ENCODE results near the gene CD276. TPM values are rescaled to one million over a fixed set of nuclear protein-coding genes. Genes with fewer than 3 reads are reported as not detected.

CD276 gene
- total RNA-seq, 1 experiment from 2014 or later: 133 TPM

GRCh38 chr15:73737535-73737934 lies 53.4 kb downstream of the CD276 start:
- Mint-ChIP-seq H3K4me1 (peaks cover 0 to 7% of the 10 kb centered on the region in 2 experiments; a peak in 1 of 4 replicates), H3K4me3 (no peak overlapping the region), H3K9me3 (no peaks in the 10 kb centered on the region), H3K27me3 (ENCODE audit: low read depth) (peaks cover 2% of the 10 kb centered on the region), H3K36me3 (ENCODE audit: insufficient read depth in 1 of 3, low read depth in 3 of 3) (no peaks in the 10 kb centered on the region), H3K27ac (peak overlapping the region in 1 of 3 experiments; percentile 59; a peak in 1 of 7 replicates)
- Histone ChIP-seq H3K18ac (ENCODE audit: insufficient read length, low read depth, low read length) (no peak overlapping the region), H3K23me2 (ENCODE audit: insufficient read length, low read depth, low read length, poor library complexity, severe bottlenecking) (no peaks in the 10 kb centered on the region), H2BK12ac (ENCODE audit: insufficient read length, low read depth, low read length) (no peak overlapping the region), H3K4me2 (ENCODE audit: insufficient read depth, insufficient read length, low read length) (no peak overlapping the region), H3K4ac (ENCODE audit: low read depth, low read length) (no peak overlapping the region), H4K5ac (ENCODE audit: insufficient read length, low read depth, low read length) (no peak overlapping the region), H2AFZ (ENCODE audit: low read length) (no peak overlapping the region), H2BK5ac (ENCODE audit: insufficient read length, low read length) (no peak overlapping the region), H2BK20ac (ENCODE audit: low read depth, low read length, poor library complexity, severe bottlenecking) (no peak overlapping the region), H4K91ac (ENCODE audit: insufficient read length, low read depth, low read length) (no peak overlapping the region), H3K9ac (ENCODE audit: extremely low read depth, insufficient read length, low read length) (no peak overlapping the region), H2BK15ac (ENCODE audit: low read depth, low read length) (no peak overlapping the region), H3K79me2 (ENCODE audit: insufficient read depth, low read length) (no peaks in the 10 kb centered on the region), H2AK5ac (ENCODE audit: insufficient read length, low read length) (no peak overlapping the region), H2BK120ac (ENCODE audit: low read depth, low read length, poor library complexity, severe bottlenecking) (no peak overlapping the region), H3K9me3 (ENCODE audit: control insufficient read depth, low read depth, low read length) (no peaks in the 10 kb centered on the region), H3K27ac (ENCODE audit: insufficient read length, low read depth, low read length) (no peak overlapping the region), H4K8ac (replicated peaks; ENCODE audit: insufficient read length, low read depth, low read length) (no peak overlapping the region), H3K23ac (ENCODE audit: insufficient read length, low read depth, low read length) (no peak overlapping the region), H3K14ac (ENCODE audit: insufficient read depth, low read length) (no peak overlapping the region), H3K27me3 (ENCODE audit: insufficient read depth, low read length) (no peaks in the 10 kb centered on the region), H3K79me1 (ENCODE audit: insufficient read depth, low read depth, low read length, poor library complexity, severe bottlenecking) (no peaks in the 10 kb centered on the region), H4K20me1 (ENCODE audit: control insufficient read depth, insufficient read depth, insufficient read length) (no peaks in the 10 kb centered on the region), H3T11ph (ENCODE audit: low read length) (no peak overlapping the region), H3K4me1 (ENCODE audit: insufficient read depth, low read length) (no peaks in the 10 kb centered on the region), H3K56ac (ENCODE audit: insufficient read length, low read depth, low read length) (no peak overlapping the region)
- no peak for DNase-seq
- TF ChIP-seq CTCF (conservative IDR thresholded peaks at IDR 0.05): no peak
- no CpG with 5 or more reads among the region's 7 CpGs for WGBS (ENCODE audit: extremely low coverage, insufficient read length, low lambda C conversion rate)
